ENCODE results near the gene PRPF38A.

Gene PRPF38A

DNA sequence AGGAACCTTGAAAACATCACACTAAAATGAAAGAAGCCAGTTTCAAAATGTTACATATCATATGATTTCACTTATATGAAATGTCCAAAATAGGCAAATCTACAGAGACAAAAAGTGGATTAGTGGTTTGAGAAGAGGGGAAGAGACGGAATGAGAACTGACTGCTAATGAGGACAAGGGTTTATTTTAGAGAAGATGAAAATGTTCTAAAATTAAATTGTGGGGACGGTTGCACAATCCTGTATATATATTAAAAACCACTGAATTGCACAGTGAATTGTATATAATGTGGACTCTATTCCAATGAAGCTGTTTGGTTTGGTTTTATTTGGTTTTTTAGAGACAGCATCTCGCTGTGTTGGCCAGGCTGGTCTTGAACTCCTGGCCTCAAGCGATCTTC is 35.6 kb downstream of the PRPF38A start:
- no peak for DNase-seq
- in situ Hi-C loops (cut with MboI; ENCODE audit: low pct_unique_long_range_greater_than_20kb, low sequenced_read_pairs), result no loop called here

DNA sequence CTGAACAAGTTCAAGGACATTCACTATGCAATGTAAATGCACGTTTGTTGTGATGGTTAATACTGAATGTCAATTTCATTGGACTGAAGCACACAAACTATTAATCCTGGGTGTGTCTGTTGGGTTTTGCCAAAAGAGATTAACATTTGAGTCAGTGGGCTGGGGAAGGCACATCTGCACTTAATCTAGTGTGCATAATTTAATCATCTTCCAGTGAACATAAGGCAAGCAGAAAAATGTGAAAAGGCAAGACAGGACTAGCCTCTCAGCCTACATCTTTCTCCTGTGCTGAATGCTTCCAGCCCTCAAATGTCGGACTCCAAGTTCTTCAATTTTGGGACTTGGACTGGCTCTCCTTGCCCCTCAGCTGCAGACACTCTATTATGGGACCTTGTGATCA is 40.1 kb downstream of the PRPF38A start:
- in situ Hi-C loops (cut with MboI; ENCODE audit: low pct_unique_long_range_greater_than_20kb, low sequenced_read_pairs), result no loop called here
- no peak for DNase-seq

DNA sequence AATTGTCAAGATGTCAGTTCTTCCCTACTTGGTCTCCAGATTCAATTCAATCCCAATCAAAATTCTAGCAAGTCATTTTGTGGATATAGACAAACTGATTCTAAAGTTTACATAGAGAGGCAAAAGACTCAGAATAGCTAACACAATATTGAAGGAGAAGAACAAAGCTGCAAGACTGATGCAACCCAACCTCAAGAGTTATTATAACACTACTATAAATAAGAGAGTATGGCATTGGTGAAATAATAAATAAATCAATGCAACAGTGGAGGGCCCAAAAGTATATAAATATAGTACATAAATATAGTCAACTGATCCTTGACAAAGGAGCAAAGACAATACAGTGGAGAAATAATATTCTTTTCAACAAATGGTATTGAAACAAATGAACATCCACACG is 49.7 kb downstream of the PRPF38A start:
- no peak for DNase-seq
- in situ Hi-C loops (cut with MboI; ENCODE audit: low pct_unique_long_range_greater_than_20kb, low sequenced_read_pairs), result no loop called here

DNA sequence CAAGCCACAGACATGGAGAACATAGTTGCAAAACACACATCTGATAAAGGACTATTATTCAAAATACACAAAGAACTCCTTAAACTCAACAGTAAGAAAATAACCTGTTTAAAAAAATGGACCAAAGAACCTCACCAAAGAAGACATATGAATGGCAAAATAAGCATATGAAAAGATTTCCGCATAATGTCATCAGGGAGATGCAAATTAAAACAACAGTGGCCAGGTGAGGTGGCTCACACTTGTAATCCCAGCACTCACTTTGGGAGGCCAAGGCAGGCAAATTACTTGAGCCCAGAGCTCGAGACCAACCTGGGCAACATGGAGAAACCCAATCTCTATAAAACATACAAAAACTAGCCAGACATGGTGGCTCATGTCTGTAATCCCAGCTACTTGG is 50.4 kb downstream of the PRPF38A start:
- no peak for DNase-seq
- in situ Hi-C loops (cut with MboI; ENCODE audit: low pct_unique_long_range_greater_than_20kb, low sequenced_read_pairs), result no loop called here

DNA sequence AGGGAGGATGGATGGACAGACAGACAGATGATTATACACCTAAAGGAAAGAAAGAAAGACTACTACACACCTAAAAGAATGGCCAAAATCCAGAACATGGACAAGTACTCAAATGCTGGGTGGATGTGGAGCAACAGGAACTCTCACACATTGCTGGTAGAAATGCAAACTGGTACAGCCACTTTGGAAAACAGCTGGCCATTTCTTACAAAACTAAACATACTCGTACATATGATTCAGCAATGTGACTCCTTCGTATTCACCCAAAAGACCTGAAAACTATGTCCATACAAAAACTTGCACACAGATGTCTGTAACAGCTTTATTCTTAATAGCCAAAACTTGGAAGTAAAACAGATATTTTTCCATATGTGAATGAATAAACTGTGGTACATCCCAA is 51.3 kb downstream of the PRPF38A start:
- DNase-seq, result no peak
- in situ Hi-C loops (cut with MboI; ENCODE audit: low pct_unique_long_range_greater_than_20kb, low sequenced_read_pairs), result no loop called here

DNA sequence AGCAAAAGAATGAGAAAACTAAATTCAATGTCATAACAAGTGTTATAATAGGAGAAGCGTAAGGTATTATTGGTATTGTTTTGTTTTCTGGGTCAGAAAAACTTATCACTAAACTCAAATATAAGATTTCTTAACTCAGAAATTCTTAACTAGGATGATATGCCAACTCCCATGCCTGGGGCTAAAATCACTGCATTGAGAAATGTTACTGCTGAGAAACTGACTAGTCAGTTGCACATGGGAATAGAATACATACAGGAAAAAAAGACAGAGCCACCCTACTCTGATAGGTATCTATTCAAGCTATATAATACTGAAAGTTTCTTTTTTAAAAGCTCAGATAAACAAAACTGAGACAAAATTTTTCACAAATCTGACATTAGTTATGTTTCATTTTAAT is 56.3 kb downstream of the PRPF38A start:
- DNase-seq, result no peak
- in situ Hi-C loops (cut with MboI; ENCODE audit: low pct_unique_long_range_greater_than_20kb, low sequenced_read_pairs), result no loop called here

DNA sequence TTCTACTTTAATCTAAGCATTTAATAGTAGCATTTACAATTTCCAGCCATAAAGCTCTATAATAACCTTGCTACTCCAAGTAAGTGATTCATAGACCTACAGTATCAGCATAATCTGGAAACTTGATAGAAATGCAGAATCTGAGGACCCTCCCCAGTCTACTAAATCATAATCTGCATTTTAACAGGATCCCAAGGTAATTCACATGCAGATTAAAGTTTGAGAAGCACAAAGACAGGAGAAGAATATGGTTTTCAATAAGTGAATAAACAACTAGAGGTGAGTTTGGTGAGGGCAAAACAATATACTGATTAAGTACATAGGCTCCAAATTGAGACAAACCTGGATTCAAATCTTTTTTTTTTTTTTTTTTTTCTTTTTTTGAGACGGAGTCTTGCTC is 57.4 kb downstream of the PRPF38A start:
- no peak for DNase-seq
- in situ Hi-C loops (cut with MboI; ENCODE audit: low pct_unique_long_range_greater_than_20kb, low sequenced_read_pairs), result no loop called here

DNA sequence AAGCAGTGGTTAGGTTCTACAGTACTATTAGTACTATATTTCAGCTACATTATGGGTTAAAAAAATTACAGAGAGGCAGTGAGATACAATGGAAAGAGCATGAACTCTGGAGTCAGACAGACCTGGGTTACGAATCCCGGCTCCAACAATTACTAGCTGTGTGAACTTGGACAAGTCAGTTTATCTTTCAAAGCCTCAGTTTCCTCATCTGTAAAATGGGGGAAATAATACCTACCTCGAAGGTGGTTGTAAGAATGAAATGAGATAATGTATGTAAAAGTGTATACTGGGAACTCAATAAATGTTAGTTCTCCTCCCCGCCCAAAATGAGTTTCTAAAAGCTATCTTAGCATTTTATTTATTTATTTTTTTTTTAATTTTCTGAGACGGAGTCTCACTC is 59.5 kb downstream of the PRPF38A start:
- DNase-seq, result no peak
- in situ Hi-C loops (cut with MboI; ENCODE audit: low pct_unique_long_range_greater_than_20kb, low sequenced_read_pairs), result no loop called here

DNA sequence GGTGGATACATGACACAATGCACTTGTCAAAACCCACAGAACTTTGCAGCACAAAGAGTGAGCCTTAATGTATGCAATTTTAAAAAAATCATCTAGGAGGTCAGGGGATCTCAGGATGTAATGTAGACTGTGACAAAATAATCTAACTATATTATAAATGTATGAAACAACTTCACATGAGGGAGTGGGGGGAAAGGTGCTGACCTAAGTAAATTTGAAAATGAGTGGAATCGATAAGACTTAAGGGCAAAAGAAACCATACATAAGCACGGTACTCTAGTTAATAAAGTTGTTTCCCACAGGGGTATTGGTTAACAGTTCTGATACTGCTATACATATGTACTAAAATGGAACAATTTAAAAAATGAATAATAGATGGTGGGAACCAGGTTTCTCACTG is 64.7 kb downstream of the PRPF38A start:
- DNase-seq, result no peak
- in situ Hi-C loops (cut with MboI; ENCODE audit: low pct_unique_long_range_greater_than_20kb, low sequenced_read_pairs), result no loop called here

Data from KBM-7 (cell line).